Subcutaneous abdominal adipose tissue (tissue), 5 donors: ENCODE data around the gene SARS1.

Source experiments
- H3K27ac ChIP-seq: one replicate; pipeline ENCODE4 v1.7.0; 2013; ENCODE audit warnings: low read depth, mild to moderate bottlenecking, inconsistent platforms, low read length, moderate library complexity
- H3K27me3 ChIP-seq, 5 donors: one replicate each; pipeline ENCODE4 v1.7.0; 2013; ENCODE audit warnings: low read length in 5 of 5, inconsistent platforms in 1 of 5; ENCODE audit not compliant: control insufficient read depth in 5 of 5, insufficient read depth in 4 of 5
- H3K36me3 ChIP-seq, 5 donors: one replicate each; pipeline ENCODE4 v1.7.0; 2013; ENCODE audit warnings: low read length in 5 of 5; ENCODE audit not compliant: control insufficient read depth in 5 of 5, insufficient read depth in 5 of 5
- H3K4me1 ChIP-seq, 5 donors: one replicate each; pipeline ENCODE4 v1.7.0; 2013; ENCODE audit warnings: low read length in 5 of 5, mild to moderate bottlenecking in 3 of 5, moderate library complexity in 1 of 5; ENCODE audit not compliant: control insufficient read depth in 5 of 5, insufficient read depth in 5 of 5
- H3K4me3 ChIP-seq, 5 donors: one replicate each; pipeline ENCODE4 v1.7.0; 2013; ENCODE audit warnings: low read length in 5 of 5, low read depth in 1 of 5
- H3K9ac ChIP-seq, 5 donors: one replicate each; pipeline ENCODE4 v1.7.0; 2013; ENCODE audit warnings: low read length in 5 of 5, mild to moderate bottlenecking in 4 of 5, moderate library complexity in 3 of 5
- H3K9me3 ChIP-seq, 5 donors: one replicate each; pipeline ENCODE4 v1.7.0; 2013; ENCODE audit warnings: low read length in 5 of 5; ENCODE audit not compliant: control insufficient read depth in 5 of 5
- donor health status: healthy.
- donor health status: healthy.
- donor health status: healthy.
- donor health status: healthy.
- donor health status: healthy.

SARS1 gene

GRCh38 chr1:109183058-109183738, 30.5 kb upstream of the SARS1 start:
- Histone ChIP-seq H3K4me1 (peaks cover 0 to 13% (median 7%) of the 10 kb centered on the region in 5 donors), H3K9me3 (no peaks in the 10 kb centered on the region), H3K9ac (no peak overlapping the region), H3K27ac (no peak overlapping the region), H3K36me3 (no peaks in the 10 kb centered on the region), H3K4me3 (no peak overlapping the region), H3K27me3 (no peaks in the 10 kb centered on the region)

GRCh38 chr1:109184687-109185086, 29.0 kb upstream of the SARS1 start:
- no peak overlapping the region for H3K27ac ChIP-seq
- no peaks in the 10 kb centered on the region for H3K36me3 ChIP-seq
- H3K27me3 ChIP-seq: peaks cover 0 to 3% (median 0%) of the 10 kb centered on the region in 5 donors
- H3K4me1 ChIP-seq: peaks cover 0 to 13% (median 7%) of the 10 kb centered on the region in 5 donors
- no peak overlapping the region for H3K4me3 ChIP-seq
- no peak overlapping the region for H3K9ac ChIP-seq
- no peaks in the 10 kb centered on the region for H3K9me3 ChIP-seq

- no peak overlapping the region for H3K27ac ChIP-seq
- no peak overlapping the region for H3K9ac ChIP-seq
- no peaks in the 10 kb centered on the region for H3K36me3 ChIP-seq
- no peak overlapping the region for H3K4me3 ChIP-seq
- peaks cover 0 to 3% (median 0%) of the 10 kb centered on the region in 5 donors for H3K27me3 ChIP-seq
- H3K9me3 ChIP-seq: no peaks in the 10 kb centered on the region
- H3K4me1 ChIP-seq: peaks cover 0 to 13% (median 7%) of the 10 kb centered on the region in 5 donors
Measured at GRCh38 chr1:109185357-109185756, 28.4 kb upstream of the SARS1 start.

- no peaks in the 10 kb centered on the region for H3K36me3 ChIP-seq
- H3K27ac ChIP-seq: no peak overlapping the region
- H3K27me3 ChIP-seq: peaks cover 0 to 3% (median 0%) of the 10 kb centered on the region in 5 donors
- H3K9me3 ChIP-seq: no peaks in the 10 kb centered on the region
- peaks cover 0 to 13% (median 7%) of the 10 kb centered on the region in 5 donors for H3K4me1 ChIP-seq
- H3K4me3 ChIP-seq: no peak overlapping the region
- no peak overlapping the region for H3K9ac ChIP-seq
Measured at GRCh38 chr1:109185990-109186732, 27.6 kb upstream of the SARS1 start.

- H3K36me3 ChIP-seq: no peaks in the 10 kb centered on the region
- no peak overlapping the region for H3K27ac ChIP-seq
- H3K9me3 ChIP-seq: no peaks in the 10 kb centered on the region
- no peak overlapping the region for H3K4me3 ChIP-seq
- no peak overlapping the region for H3K9ac ChIP-seq
- H3K4me1 ChIP-seq: peaks cover 0 to 13% (median 7%) of the 10 kb centered on the region in 5 donors
- peaks cover 0 to 3% (median 0%) of the 10 kb centered on the region in 5 donors for H3K27me3 ChIP-seq
Measured at GRCh38 chr1:109186733-109187086, 27.0 kb upstream of the SARS1 start.

GRCh38 chr1:109187127-109187526, 26.6 kb upstream of the SARS1 start:
- H3K4me3 ChIP-seq: no peak overlapping the region
- peaks cover 0 to 13% (median 7%) of the 10 kb centered on the region in 5 donors for H3K4me1 ChIP-seq
- no peak overlapping the region for H3K9ac ChIP-seq
- peaks cover 0 to 3% (median 0%) of the 10 kb centered on the region in 5 donors for H3K27me3 ChIP-seq
- no peaks in the 10 kb centered on the region for H3K36me3 ChIP-seq
- no peaks in the 10 kb centered on the region for H3K9me3 ChIP-seq
- H3K27ac ChIP-seq: no peak overlapping the region

- Histone ChIP-seq H3K9ac (no peak overlapping the region), H3K27ac (no peak overlapping the region), H3K4me1 (peaks cover 0 to 13% (median 7%) of the 10 kb centered on the region in 5 donors), H3K36me3 (no peaks in the 10 kb centered on the region), H3K9me3 (no peaks in the 10 kb centered on the region), H3K27me3 (peaks cover 0 to 3% (median 0%) of the 10 kb centered on the region in 5 donors), H3K4me3 (no peak overlapping the region)
Measured at GRCh38 chr1:109188200-109188599, 25.5 kb upstream of the SARS1 start.

GRCh38 chr1:109188781-109189180, 24.9 kb upstream of the SARS1 start:
- Histone ChIP-seq H3K36me3 (no peaks in the 10 kb centered on the region), H3K9me3 (no peaks in the 10 kb centered on the region), H3K9ac (no peak overlapping the region), H3K27ac (no peak overlapping the region), H3K4me1 (peaks cover 0 to 13% (median 7%) of the 10 kb centered on the region in 5 donors), H3K4me3 (no peak overlapping the region), H3K27me3 (peaks cover 0 to 3% (median 0%) of the 10 kb centered on the region in 5 donors)

GRCh38 chr1:109190189-109190588, 23.5 kb upstream of the SARS1 start:
- H3K9ac ChIP-seq: no peak overlapping the region
- peaks cover 0 to 3% (median 0%) of the 10 kb centered on the region in 5 donors for H3K27me3 ChIP-seq
- no peaks in the 10 kb centered on the region for H3K9me3 ChIP-seq
- H3K27ac ChIP-seq: no peak overlapping the region
- no peaks in the 10 kb centered on the region for H3K36me3 ChIP-seq
- H3K4me1 ChIP-seq: peaks cover 0 to 6% (median 3%) of the 10 kb centered on the region in 5 donors
- no peak overlapping the region for H3K4me3 ChIP-seq

- Histone ChIP-seq H3K27me3 (peaks cover 0 to 3% (median 0%) of the 10 kb centered on the region in 5 donors), H3K36me3 (no peaks in the 10 kb centered on the region), H3K4me3 (no peak overlapping the region), H3K27ac (no peak overlapping the region), H3K4me1 (peaks cover 0 to 5% (median 2%) of the 10 kb centered on the region in 5 donors), H3K9ac (no peak overlapping the region), H3K9me3 (no peaks in the 10 kb centered on the region)
Measured at GRCh38 chr1:109191377-109191776, 22.3 kb upstream of the SARS1 start.
